Ovary (tissue), 9 donors: ENCODE data around the gene FXYD4. TPM values are rescaled to one million over a fixed set of nuclear protein-coding genes. Genes with fewer than 3 reads are reported as not detected.

ENCODE experiments used
- DNase-seq, 5 donors: peaks; one replicate each; pipeline ENCODE4 v3.0.0-alpha.2; 2019 to 2020
- H3K27ac ChIP-seq, 2 donors: fragments of 200-600 bp; one replicate each; pipeline versions ENCODE4 v1.5.1 to v1.8.0; 2019 to 2022
- H3K27me3 ChIP-seq: fragments of 200-600 bp; one replicate; pipeline ENCODE4 v1.8.0; 2022
- H3K36me3 ChIP-seq: fragments of 200-600 bp; sonication (generic); one replicate; pipeline ENCODE4 v1.5.1; 2019
- H3K4me1 ChIP-seq: one replicate; pipeline ENCODE4 v1.8.1; 2013; ENCODE audit warnings: mild to moderate bottlenecking, moderate library complexity; ENCODE audit not compliant: insufficient read depth
- H3K4me3 ChIP-seq: fragments of 200-600 bp; sonication (generic); one replicate; pipeline ENCODE4 v1.5.1; 2017
- H3K9me3 ChIP-seq, 2 donors: fragments of 200-600 bp in 1 of 2; sonication (generic) in 1 of 2; one replicate each; pipeline versions ENCODE4 v1.5.1 to v1.8.1; 2013 to 2019; ENCODE audit warnings: mild to moderate bottlenecking in 1 of 2, moderate library complexity in 1 of 2
- CTCF ChIP-seq, 3 donors: fragments of 450-650 bp in 2 of 3; fragments of 200-600 bp in 1 of 3; IDR thresholded peaks; one replicate each; pipeline versions ENCODE4 v1.5.1 to v1.8.0; 2016 to 2022; ENCODE audit warnings: antibody characterized with exemption in 3 of 3, mild to moderate bottlenecking in 1 of 3
- EP300 ChIP-seq: sonication (generic); formaldehyde crosslinking; IDR thresholded peaks from one replicate; pipeline ENCODE4 v1.6.1; 2017; ENCODE audit warnings: antibody characterized with exemption
- POLR2A ChIP-seq: fragments of 450-650 bp; IDR thresholded peaks from one replicate; pipeline ENCODE4 v1.6.1; 2017; ENCODE audit warnings: antibody characterized with exemption, mild to moderate bottlenecking, moderate library complexity
- WGBS, 3 donors: extraction: QIAGEN DNeasy Blood & Tissue Kit in 1 of 3; methylation state at CpG; one replicate each; pipeline versions ENCODE4 v1.1.5 to v1.1.7; 2013 to 2017; 5-methylcytosine and 5-hydroxymethylcytosine counted together
- intact Hi-C, 4 donors: fragments of 100-400 bp; cut with DNase I; formaldehyde crosslinking; loops; one replicate each; pipeline versions ENCODE4 v1.11.0 to v1.15.1; 2022 to 2023
- polyA plus RNA-seq, 2 donors: library from polyadenylated mRNA; stranded (reverse); fragments of 200-250 nt in 1 of 2; fragments of 350-450 nt in 1 of 2; fragmentation: Illumina TruSeq in 1 of 2; extraction: RNeasy Lipid Tissue Mini Kit (QIAGEN cat#74804) in 1 of 2; gene quantifications; one replicate each; pipeline ENCODE4 v1.2.3, GENCODE V29; 2013 to 2014
- total RNA-seq, 7 donors: library from RNA; depleted of rRNA in 2 of 7; stranded (reverse); fragments of >200 nt in 2 of 7; fragmentation: NEBNext Ultra II Directional in 3 of 7; extraction: Animal tissue kit (Norgen Biotek cat#: 25700) in 3 of 7; gene quantifications; one replicate each; pipeline versions ENCODE4 v1.1.0 to v1.2.4, GENCODE V29; 2016 to 2023
- donor health status: DM: no; HTN: no; CAD: no; lungs with moderate emphysema.
- donor health status: DM: no; HTN: no; CAD: no.
- donor health status: Bipolar disorder and iron deficiency.
- donor health status: DM: yes; HTN: yes; CAD: no.
- donor health status: DM: no; HTN: no; CAD: no.
- donor health status: DM: yes; HTN: yes; CAD: no.

Gene FXYD4
- total and polyA plus RNA-seq, 9 donors = not detected

GRCh38 chr10:43387678-43388032 lies 16.2 kb downstream of the FXYD4 start:
- no peaks in the 10 kb centered on the region for H3K27me3 ChIP-seq
- no peak overlapping the region for H3K27ac ChIP-seq
- H3K36me3 ChIP-seq = no peaks in the 10 kb centered on the region
- no peak overlapping the region for H3K4me3 ChIP-seq
- 66 to 73% (median 72%) methylated on average over 5 of the region's 5 CpGs for WGBS, 3 donors
- peak in 1 of 5 donors; percentile 17 for DNase-seq
- no peaks in the 10 kb centered on the region for H3K9me3 ChIP-seq
- TF ChIP-seq POLR2A = no peak
- TF ChIP-seq EP300 = no peak
- TF ChIP-seq CTCF (IDR thresholded peaks at IDR 0.05) = no peak
- H3K4me1 ChIP-seq = peaks cover 2% of the 10 kb centered on the region
- intact Hi-C loops = no loop called here

DNA sequence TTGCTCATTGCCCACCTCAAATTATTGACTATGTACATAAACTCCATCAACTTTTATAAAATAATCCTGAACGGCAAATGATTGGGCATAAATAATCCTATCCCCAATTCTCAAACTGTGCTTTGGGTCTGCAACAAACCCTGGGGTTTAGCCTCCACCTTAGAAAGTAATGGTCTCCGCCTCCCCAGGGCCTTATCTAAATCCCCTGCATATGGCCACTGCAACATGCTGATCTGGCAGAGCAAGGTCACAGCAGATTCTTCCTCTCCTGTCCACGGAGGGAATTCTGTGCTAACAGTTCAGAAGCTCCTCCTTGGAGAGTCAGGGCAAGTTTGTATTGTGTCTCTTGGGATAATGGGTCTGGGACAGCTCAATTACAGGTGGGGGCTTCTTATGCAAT lies 18.4 kb downstream of the FXYD4 start:
- H3K4me1 ChIP-seq = no peaks in the 10 kb centered on the region
- no peak overlapping the region for H3K4me3 ChIP-seq
- 45 to 58% (median 49%) methylated on average over 3 of the region's 3 CpGs for WGBS, 3 donors
- DNase-seq = peak in 1 of 5 donors; percentile 7
- H3K9me3 ChIP-seq = no peaks in the 10 kb centered on the region
- H3K27me3 ChIP-seq = no peaks in the 10 kb centered on the region
- H3K36me3 ChIP-seq = no peaks in the 10 kb centered on the region
- no peak for TF ChIP-seq CTCF (IDR thresholded peaks at IDR 0.05)
- TF ChIP-seq EP300 = no peak
- no peak for TF ChIP-seq POLR2A
- no peak overlapping the region for H3K27ac ChIP-seq
- intact Hi-C loops = no loop called here

DNA sequence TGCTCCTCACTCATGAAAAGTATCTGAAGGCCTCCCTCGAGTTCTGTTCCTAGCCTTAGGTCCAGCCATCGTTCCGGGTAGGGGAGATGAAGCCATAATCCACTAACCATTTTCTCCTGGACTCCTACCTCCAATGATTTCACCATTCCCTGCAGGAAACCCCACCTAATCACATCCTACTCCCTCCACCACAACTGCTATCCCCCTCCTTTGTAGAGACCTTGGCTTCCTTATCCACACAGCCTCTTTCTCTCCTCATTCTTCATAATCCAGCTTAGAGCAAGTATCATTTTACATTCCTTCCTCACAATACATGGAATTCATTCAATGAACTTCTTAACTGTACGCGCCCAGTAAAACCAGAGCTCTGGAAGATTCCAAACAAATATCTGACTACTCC lies 18.9 kb downstream of the FXYD4 start:
- H3K36me3 ChIP-seq = no peaks in the 10 kb centered on the region
- 72 to 82% (median 79%) methylated on average over 5 of the region's 5 CpGs for WGBS, 3 donors
- no peak for DNase-seq
- no peaks in the 10 kb centered on the region for H3K27me3 ChIP-seq
- no peaks in the 10 kb centered on the region for H3K9me3 ChIP-seq
- H3K4me3 ChIP-seq = no peak overlapping the region
- no peaks in the 10 kb centered on the region for H3K4me1 ChIP-seq
- no peak for TF ChIP-seq EP300
- no peak for TF ChIP-seq CTCF (IDR thresholded peaks at IDR 0.05)
- no peak for TF ChIP-seq POLR2A
- intact Hi-C loops = no loop called here
- no peak overlapping the region for H3K27ac ChIP-seq

DNA sequence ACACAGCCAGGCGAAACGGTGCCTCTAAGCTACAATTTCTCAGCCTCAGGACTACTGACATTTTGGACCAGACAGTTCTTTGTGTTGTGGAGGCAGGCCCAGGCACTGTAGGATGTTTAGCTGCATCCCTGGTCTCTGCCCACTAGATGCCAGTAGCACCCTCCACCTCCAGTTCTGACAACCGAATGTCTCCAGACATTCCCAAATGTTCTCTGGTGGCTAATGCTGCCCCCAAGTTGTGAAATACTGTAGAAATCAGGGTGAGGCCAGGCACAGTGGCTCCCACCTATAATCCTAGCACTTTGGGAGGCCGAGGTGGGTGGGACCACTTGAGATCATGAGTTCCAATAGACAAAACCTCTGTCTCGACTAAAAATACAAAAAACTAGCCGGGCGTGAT lies 19.3 kb downstream of the FXYD4 start:
- Histone ChIP-seq H3K4me1 (peaks cover 3% of the 10 kb centered on the region), H3K27me3 (no peaks in the 10 kb centered on the region), H3K4me3 (no peak overlapping the region), H3K9me3 (no peaks in the 10 kb centered on the region), H3K36me3 (no peaks in the 10 kb centered on the region), H3K27ac (no peak overlapping the region)
- 59 to 69% (median 60%) methylated on average over 7 of the region's 7 CpGs for WGBS, 3 donors
- TF ChIP-seq EP300 (no peak), POLR2A (no peak), CTCF (IDR thresholded peaks at IDR 0.05) (no peak)
- DNase-seq = peak in 2 of 5 donors; percentile 31 to 32
- intact Hi-C loops = no loop called here

GRCh38 chr10:43391496-43391895 lies 20.1 kb downstream of the FXYD4 start:
- 87 to 94% (median 89%) methylated on average over 6 of the region's 6 CpGs for WGBS, 3 donors
- Histone ChIP-seq H3K4me1 (peaks cover 6% of the 10 kb centered on the region), H3K36me3 (no peaks in the 10 kb centered on the region), H3K27ac (no peak overlapping the region), H3K27me3 (no peaks in the 10 kb centered on the region), H3K4me3 (no peak overlapping the region), H3K9me3 (no peaks in the 10 kb centered on the region)
- DNase-seq = peak in 1 of 5 donors; percentile 7
- intact Hi-C loops = no loop called here
- no peak for TF ChIP-seq CTCF (IDR thresholded peaks at IDR 0.05)
